HCT116 (cell line): Measurements from ENCODE around the gene NSRP1. TPM values are rescaled to one million over a fixed set of nuclear protein-coding genes. Genes with fewer than 3 reads are reported as not detected.

Source experiments
- ATAC-seq: fragments of 200-7000 bp; cut with Tn5 transposase; 2 replicates; pipeline ENCODE4 v1.9.1; 2020; ENCODE audit warnings: mild to moderate bottlenecking, moderate library complexity
- BruUV-seq: library from RNA; stranded (reverse); fragments of 400-500 nt; replicated peaks from 2 replicates; lab custom pipeline; 2021; lab: Mats Ljungman, UMichigan
- CTCF ChIA-PET: fragments of 300-600 bp; sonication (Branson Sonifier 250); formaldehyde crosslinking; loops from one replicate; lab custom pipeline; 2021; ENCODE audit warnings: antibody characterized with exemption; lab: Charles Lee
- POLR2A ChIA-PET: fragments of 300-600, 350-600 bp; sonication (Branson Sonifier 250); formaldehyde crosslinking; loops from one replicate; lab custom pipeline; 2021; ENCODE audit warnings: antibody characterized with exemption; lab: Charles Lee
- RAD21 ChIA-PET, 2 experiments: fragments of 300-600 bp; sonication (Branson Sonifier 250); formaldehyde crosslinking; loops; one replicate each; lab custom pipeline; 2023; ENCODE audit warnings: low total read pairs in 2 of 2; ENCODE audit not compliant: uncharacterized antibody in 2 of 2, unreplicated experiment in 2 of 2, low non-redundant PET in 1 of 2; lab: Charles Lee
- DNase-seq: peaks from one replicate; pipeline ENCODE4 v3.0.0-alpha.2; 2010; ENCODE audit warnings: low read depth, low spot score
- H2AFZ ChIP-seq: fragments of 200-600 bp; shearing (Covaris generic), sonication (generic); 2 replicates; pipeline ENCODE4 v1.6.1; 2017; ENCODE audit warnings: low read depth, mixed run types, mixed read lengths, antibody characterized with exemption, low read length; ENCODE audit not compliant: poor library complexity, severe bottlenecking
- H3K27ac ChIP-seq: 2 replicates; pipeline ENCODE4 v1.5.1; 2012; ENCODE audit warnings: low read depth, low read length
- H3K27me3 ChIP-seq: fragments of 200-600 bp; sonication (generic); 2 replicates; pipeline ENCODE4 v1.6.1; 2016; ENCODE audit warnings: mixed run types, low read length, mixed read lengths; ENCODE audit not compliant: insufficient read depth
- H3K36me3 ChIP-seq, 2 experiments: fragments of 200-500 bp in 1 of 2; fragments of 200-600 bp in 1 of 2; sonication (Bioruptor generic) in 1 of 2; sonication (generic) in 1 of 2; 2 replicates each; pipeline versions ENCODE4 v1.5.1 to v1.6.1; 2014 to 2016; ENCODE audit warnings: low read length in 2 of 2, inconsistent platforms in 1 of 2, mixed read lengths in 1 of 2, mixed run types in 1 of 2; ENCODE audit not compliant: insufficient read depth in 2 of 2, control insufficient read depth in 1 of 2
- H3K4me1 ChIP-seq, 2 experiments: fragments of 200-600 bp in 1 of 2; sonication (generic) in 1 of 2; 2 replicates each; pipeline versions ENCODE4 v1.5.1 to v1.6.1; 2012 to 2017; ENCODE audit warnings: low read length in 2 of 2, inconsistent platforms in 1 of 2, mild to moderate bottlenecking in 1 of 2, mixed read lengths in 1 of 2, mixed run types in 1 of 2, moderate library complexity in 1 of 2; ENCODE audit not compliant: insufficient read depth in 2 of 2, control insufficient read depth in 1 of 2
- H3K4me2 ChIP-seq: fragments of 200-600 bp; sonication (generic); 2 replicates; pipeline ENCODE4 v1.6.1; 2017; ENCODE audit warnings: mixed run types, low read length, mixed read lengths
- H3K4me3 ChIP-seq, 2 experiments: fragments of 200-600 bp in 1 of 2; sonication (generic) in 1 of 2; replicated peaks in 1 of 2; 2 replicates each; pipeline ENCODE4 v1.5.1; 2011 to 2016; ENCODE audit warnings: low read length in 2 of 2, control low read depth in 1 of 2, low read depth in 1 of 2, mild to moderate bottlenecking in 1 of 2, mixed read lengths in 1 of 2, mixed run types in 1 of 2
- H3K79me2 ChIP-seq: fragments of 200-600 bp; sonication (generic); 2 replicates; pipeline ENCODE4 v1.6.1; 2017; ENCODE audit warnings: mild to moderate bottlenecking, mixed run types, low read length, moderate library complexity, mixed read lengths; ENCODE audit not compliant: insufficient read depth
- H3K9ac ChIP-seq: fragments of 200-600 bp; sonication (generic); 2 replicates; pipeline ENCODE4 v1.6.1; 2016; ENCODE audit warnings: low read length, mixed read lengths
- H3K9me2 ChIP-seq: fragments of 200-600 bp; sonication (generic), shearing (Covaris generic); 2 replicates; pipeline ENCODE4 v1.6.1; 2017; ENCODE audit warnings: mixed run types, mild to moderate bottlenecking, moderate library complexity; ENCODE audit not compliant: insufficient read depth
- H3K9me3 ChIP-seq, 2 experiments: fragments of 200-500 bp in 1 of 2; fragments of 200-600 bp in 1 of 2; sonication (Bioruptor generic) in 1 of 2; sonication (generic) in 1 of 2; 2 replicates each; pipeline ENCODE4 v1.6.1; 2014 to 2017; ENCODE audit warnings: low read length in 2 of 2, mixed read lengths in 2 of 2, inconsistent platforms in 1 of 2, low read depth in 1 of 2, mild to moderate bottlenecking in 1 of 2, mixed run types in 1 of 2, moderate library complexity in 1 of 2; ENCODE audit not compliant: control insufficient read depth in 1 of 2, insufficient read depth in 1 of 2
- H4K20me1 ChIP-seq: fragments of 200-600 bp; sonication (generic), shearing (Covaris generic); 2 replicates; pipeline ENCODE4 v1.6.1; 2017; ENCODE audit warnings: mixed run types, mild to moderate bottlenecking, moderate library complexity; ENCODE audit not compliant: insufficient read depth
- CEBPB ChIP-seq: IDR thresholded peaks from 2 replicates; pipeline ENCODE4 v1.6.1; 2012; ENCODE audit warnings: low read depth
- ELF1 ChIP-seq: IDR thresholded peaks from 2 replicates; pipeline ENCODE4 v1.6.1; 2012; ENCODE audit warnings: low read depth, borderline replicate concordance
- EZH2 ChIP-seq: fragments of 200-600 bp; sonication (generic); IDR thresholded peaks from 2 replicates; pipeline ENCODE4 v1.6.1; 2017; ENCODE audit warnings: antibody characterized with exemption, mixed run types
- FOSL1 ChIP-seq: IDR thresholded peaks from 2 replicates; pipeline ENCODE4 v1.6.1; 2012; ENCODE audit warnings: low read depth
- POLR2A ChIP-seq: IDR thresholded peaks from 2 replicates; pipeline ENCODE4 v1.7.0; 2011; ENCODE audit warnings: borderline replicate concordance; ENCODE audit not compliant: insufficient read depth, insufficient read length; ENCODE audit errors: extremely low read depth
- RAD21 ChIP-seq: IDR thresholded peaks from 2 replicates; pipeline ENCODE4 v1.6.1; 2012; ENCODE audit warnings: low read depth, mild to moderate bottlenecking
- TCF7L2 ChIP-seq: IDR thresholded peaks from 2 replicates; pipeline ENCODE4 v1.7.0; 2011; ENCODE audit warnings: borderline replicate concordance, inconsistent platforms; ENCODE audit not compliant: insufficient read depth, insufficient read length; ENCODE audit errors: extremely low read depth
- intact Hi-C: fragments of 100-400 bp; cut with micrococcal nuclease; formaldehyde crosslinking; loops from 2 replicates; pipeline ENCODE4 v1.10.0; 2022
- total RNA-seq: library from RNA; stranded (reverse); gene quantifications from one replicate; pipeline ENCODE4 v1.2.1, GENCODE V29; 2021; ENCODE audit not compliant: unreplicated experiment
- TF ChIP-seq, protein P1 (sequence below): IDR thresholded peaks from 2 replicates; pipeline ENCODE4 v1.6.1; 2012; ENCODE audit warnings: low read depth

NSRP1 gene
- total RNA-seq, 1 experiment from 2014 or later, result 24.9 TPM

DNA sequence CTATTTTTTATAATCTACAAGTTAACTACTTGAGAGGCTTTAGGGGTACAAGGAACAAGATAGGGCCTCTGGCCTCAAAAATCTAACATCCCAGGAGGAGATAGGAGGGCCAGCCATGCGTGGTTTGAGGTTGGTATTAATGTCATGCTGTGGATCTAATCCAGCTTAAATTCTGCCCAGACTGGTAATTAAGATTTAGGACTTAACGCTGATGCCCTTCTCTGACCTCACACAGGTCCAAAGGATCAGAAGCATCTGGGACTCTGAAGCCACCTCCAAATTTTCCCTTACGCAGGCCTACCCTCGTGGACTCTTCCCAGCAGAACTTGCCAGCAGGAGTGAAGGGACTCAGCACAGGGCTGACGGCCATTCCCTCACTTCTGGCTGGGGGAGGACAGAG, 103.8 kb downstream of the NSRP1 start:
- CTCF ChIA-PET, result no interaction called here
- H3K79me2 ChIP-seq, result no peaks in the 10 kb centered on the region
- no peak overlapping the region for H3K9ac ChIP-seq
- no peak overlapping the region for H3K4me3 ChIP-seq
- H3K27ac ChIP-seq, result no peak overlapping the region
- peaks cover 0 to 9% of the 10 kb centered on the region in 2 experiments; a peak in 1 of 4 replicates for H3K4me1 ChIP-seq
- no peak for DNase-seq
- no peaks in the 10 kb centered on the region for H3K36me3 ChIP-seq
- TF ChIP-seq CEBPB (no peak), RAD21 (no peak), TCF7L2 (no peak), FOSL1 (no peak), EZH2 (no peak), POLR2A (no peak), ELF1 (no peak)
- TF ChIP-seq, protein P1, sequence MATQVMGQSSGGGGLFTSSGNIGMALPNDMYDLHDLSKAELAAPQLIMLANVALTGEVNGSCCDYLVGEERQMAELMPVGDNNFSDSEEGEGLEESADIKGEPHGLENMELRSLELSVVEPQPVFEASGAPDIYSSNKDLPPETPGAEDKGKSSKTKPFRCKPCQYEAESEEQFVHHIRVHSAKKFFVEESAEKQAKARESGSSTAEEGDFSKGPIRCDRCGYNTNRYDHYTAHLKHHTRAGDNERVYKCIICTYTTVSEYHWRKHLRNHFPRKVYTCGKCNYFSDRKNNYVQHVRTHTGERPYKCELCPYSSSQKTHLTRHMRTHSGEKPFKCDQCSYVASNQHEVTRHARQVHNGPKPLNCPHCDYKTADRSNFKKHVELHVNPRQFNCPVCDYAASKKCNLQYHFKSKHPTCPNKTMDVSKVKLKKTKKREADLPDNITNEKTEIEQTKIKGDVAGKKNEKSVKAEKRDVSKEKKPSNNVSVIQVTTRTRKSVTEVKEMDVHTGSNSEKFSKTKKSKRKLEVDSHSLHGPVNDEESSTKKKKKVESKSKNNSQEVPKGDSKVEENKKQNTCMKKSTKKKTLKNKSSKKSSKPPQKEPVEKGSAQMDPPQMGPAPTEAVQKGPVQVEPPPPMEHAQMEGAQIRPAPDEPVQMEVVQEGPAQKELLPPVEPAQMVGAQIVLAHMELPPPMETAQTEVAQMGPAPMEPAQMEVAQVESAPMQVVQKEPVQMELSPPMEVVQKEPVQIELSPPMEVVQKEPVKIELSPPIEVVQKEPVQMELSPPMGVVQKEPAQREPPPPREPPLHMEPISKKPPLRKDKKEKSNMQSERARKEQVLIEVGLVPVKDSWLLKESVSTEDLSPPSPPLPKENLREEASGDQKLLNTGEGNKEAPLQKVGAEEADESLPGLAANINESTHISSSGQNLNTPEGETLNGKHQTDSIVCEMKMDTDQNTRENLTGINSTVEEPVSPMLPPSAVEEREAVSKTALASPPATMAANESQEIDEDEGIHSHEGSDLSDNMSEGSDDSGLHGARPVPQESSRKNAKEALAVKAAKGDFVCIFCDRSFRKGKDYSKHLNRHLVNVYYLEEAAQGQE, result no peak
- TF ChIP-seq, all 23 proteins: peak for 0
- no peak for ATAC-seq
- Histone ChIP-seq H3K9me3 (no peaks in the 10 kb centered on the region), H4K20me1 (no peaks in the 10 kb centered on the region), H3K9me2 (no peaks in the 10 kb centered on the region), H2AFZ (no peak overlapping the region), H3K27me3 (no peaks in the 10 kb centered on the region), H3K4me2 (no peak overlapping the region)
- BruUV-seq, result no TSS peak
- POLR2A ChIA-PET, result no interaction called here
- RAD21 ChIA-PET, result no interaction called here
- intact Hi-C loops, result no loop called here
